Measurements from ENCODE around the gene NR1D2.

DNA sequence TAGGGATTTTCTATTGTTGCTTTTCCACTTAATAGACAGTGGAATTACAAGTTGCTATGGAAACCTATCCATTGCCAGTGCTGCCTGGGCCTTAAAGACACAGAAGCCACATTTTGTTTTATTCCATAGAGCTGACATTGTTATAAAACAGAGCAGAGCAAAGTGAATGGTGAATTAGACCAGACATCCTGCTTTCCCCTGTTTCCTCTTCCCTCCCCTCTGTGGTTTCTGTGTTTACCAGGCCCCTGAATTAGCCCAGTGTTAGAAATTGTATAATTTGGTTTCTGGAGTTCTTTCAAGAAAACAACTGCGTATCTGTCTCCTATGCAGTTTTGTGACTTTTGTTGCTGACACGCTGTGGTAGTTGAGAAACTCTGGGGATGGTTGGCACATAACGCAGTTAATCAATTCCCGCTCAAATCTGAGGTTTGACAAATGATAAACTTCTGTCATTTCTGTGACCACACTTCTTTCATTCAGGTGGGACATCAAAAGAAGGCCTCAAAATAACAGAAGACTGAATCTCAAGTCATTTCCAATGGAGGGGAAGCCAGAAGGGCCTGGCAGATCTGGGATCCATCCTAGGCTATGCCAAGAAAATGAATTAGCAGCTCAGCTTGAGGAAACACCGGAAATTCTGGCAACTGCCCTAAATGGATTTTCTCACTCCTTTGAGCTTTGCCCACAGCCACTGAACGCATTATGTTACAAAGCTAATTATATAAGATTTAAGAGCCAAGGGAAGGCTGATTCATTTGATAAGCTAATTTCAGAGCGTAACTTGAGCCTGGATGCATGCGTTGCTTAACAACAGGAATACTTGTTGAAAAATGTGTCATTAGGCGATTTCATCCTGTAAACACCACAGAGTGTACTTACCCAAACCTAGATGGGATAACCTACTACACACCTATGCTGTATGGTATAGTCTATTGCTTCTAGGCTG, 46.9 kb downstream of the NR1D2 start:
- TF ChIP-seq, protein P1, sequence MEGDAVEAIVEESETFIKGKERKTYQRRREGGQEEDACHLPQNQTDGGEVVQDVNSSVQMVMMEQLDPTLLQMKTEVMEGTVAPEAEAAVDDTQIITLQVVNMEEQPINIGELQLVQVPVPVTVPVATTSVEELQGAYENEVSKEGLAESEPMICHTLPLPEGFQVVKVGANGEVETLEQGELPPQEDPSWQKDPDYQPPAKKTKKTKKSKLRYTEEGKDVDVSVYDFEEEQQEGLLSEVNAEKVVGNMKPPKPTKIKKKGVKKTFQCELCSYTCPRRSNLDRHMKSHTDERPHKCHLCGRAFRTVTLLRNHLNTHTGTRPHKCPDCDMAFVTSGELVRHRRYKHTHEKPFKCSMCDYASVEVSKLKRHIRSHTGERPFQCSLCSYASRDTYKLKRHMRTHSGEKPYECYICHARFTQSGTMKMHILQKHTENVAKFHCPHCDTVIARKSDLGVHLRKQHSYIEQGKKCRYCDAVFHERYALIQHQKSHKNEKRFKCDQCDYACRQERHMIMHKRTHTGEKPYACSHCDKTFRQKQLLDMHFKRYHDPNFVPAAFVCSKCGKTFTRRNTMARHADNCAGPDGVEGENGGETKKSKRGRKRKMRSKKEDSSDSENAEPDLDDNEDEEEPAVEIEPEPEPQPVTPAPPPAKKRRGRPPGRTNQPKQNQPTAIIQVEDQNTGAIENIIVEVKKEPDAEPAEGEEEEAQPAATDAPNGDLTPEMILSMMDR (IDR thresholded peaks at IDR 0.05; ENCODE audit: insufficient read depth, low read depth, low read length), result no peak
- no peak for TF ChIP-seq EZH2 (IDR thresholded peaks at IDR 0.05; ENCODE audit: insufficient read depth, low read length)
